COLO668 (cell line): ENCODE data around the gene KLF9.

Source experiments
- DNase-seq: peaks from one replicate; lab custom pipeline; 2025; ENCODE audit not compliant: unreplicated experiment; lab: John Stamatoyannopoulos, UW

The KLF9 gene

GRCh38 chr9:70422371-70423043, 8.1 kb upstream of the KLF9 start:
- DNase-seq = no peak

- no peak for DNase-seq
Observed at GRCh38 chr9:70421272-70422180, 7.1 kb upstream of the KLF9 start.

GRCh38 chr9:70420441-70421271, 6.2 kb upstream of the KLF9 start:
- DNase-seq = peak; percentile 88

GRCh38 chr9:70419556-70420440, 5.3 kb upstream of the KLF9 start:
- DNase-seq = peak; percentile 96

- DNase-seq = peak; percentile 94
Observed at GRCh38 chr9:70418822-70419555, 4.5 kb upstream of the KLF9 start.

- DNase-seq = no peak
Observed at GRCh38 chr9:70415476-70415875, 1.0 kb upstream of the KLF9 start.

- DNase-seq = no peak
Observed at GRCh38 chr9:70415041-70415440, 584 bp upstream of the KLF9 start.

GRCh38 chr9:70413464-70413798, 1.0 kb downstream of the KLF9 start:
- peak; percentile 61 for DNase-seq

- DNase-seq = peak; percentile 72
Observed at GRCh38 chr9:70412832-70413463, 1.5 kb downstream of the KLF9 start.

- DNase-seq = peak; percentile 35
Observed at GRCh38 chr9:70411930-70412831, 2.3 kb downstream of the KLF9 start.

GRCh38 chr9:70411121-70411929, 3.1 kb downstream of the KLF9 start:
- DNase-seq = no peak

- no peak for DNase-seq
Observed at GRCh38 chr9:70410368-70410767, 4.1 kb downstream of the KLF9 start.

- no peak for DNase-seq
Observed at GRCh38 chr9:70409800-70410199, 4.7 kb downstream of the KLF9 start.

- DNase-seq = no peak
Observed at GRCh38 chr9:70409280-70409679, 5.2 kb downstream of the KLF9 start.

GRCh38 chr9:70408393-70409040, 5.9 kb downstream of the KLF9 start:
- DNase-seq = no peak

GRCh38 chr9:70407081-70407503, 7.4 kb downstream of the KLF9 start:
- DNase-seq = no peak

GRCh38 chr9:70406434-70406862, 8.0 kb downstream of the KLF9 start:
- DNase-seq = no peak
